IMR-90 (cell line): Measurements from ENCODE around the gene C5orf58. TPM values are rescaled to one million over a fixed set of nuclear protein-coding genes. Genes with fewer than 3 reads are reported as not detected.

Source experiments
- ATAC-seq: fragments of 200-7000 bp; cut with Tn5 transposase; 2 replicates; pipeline ENCODE4 v1.9.1; 2020; ENCODE audit warnings: low read depth, mild to moderate bottlenecking, moderate library complexity
- BruUV-seq: library from RNA; stranded (reverse); fragments of 400-500 nt; replicated peaks from 2 replicates; lab custom pipeline; 2021; lab: Mats Ljungman, UMichigan
- CTCF ChIA-PET: fragments of 300-600 bp; formaldehyde crosslinking; extraction: SDS; loops from one replicate; lab custom pipeline; 2021; ENCODE audit warnings: antibody characterized with exemption; lab: Yijun Ruan, JAX
- POLR2A ChIA-PET: fragments of 300-600 bp; sonication (Branson Sonifier 250); formaldehyde crosslinking; loops from one replicate; lab custom pipeline; 2022; ENCODE audit warnings: antibody characterized with exemption; ENCODE audit not compliant: unreplicated experiment; lab: Charles Lee
- DNase-seq: peaks from one replicate; pipeline ENCODE4 v3.0.0; 2013
- H2AFZ ChIP-seq: replicated peaks from 2 replicates; pipeline ENCODE3; 2013; ENCODE audit warnings: low read length, mild to moderate bottlenecking; ENCODE audit not compliant: poor library complexity
- H2AK5ac ChIP-seq: 2 replicates; pipeline ENCODE4 v1.6.1; 2013; ENCODE audit warnings: low read depth, low read length, inconsistent platforms
- H2AK9ac ChIP-seq: replicated peaks from 2 replicates; pipeline ENCODE3; 2013; ENCODE audit warnings: mild to moderate bottlenecking, low read depth, low read length, moderate library complexity; ENCODE audit not compliant: poor library complexity
- H2BK120ac ChIP-seq: 2 replicates; pipeline ENCODE4 v1.6.1; 2013; ENCODE audit warnings: low read depth, low read length, inconsistent platforms
- H2BK15ac ChIP-seq: 3 replicates; pipeline ENCODE4 v1.6.1; 2013; ENCODE audit warnings: low read depth, low read length, inconsistent platforms
- H2BK20ac ChIP-seq: 2 replicates; pipeline ENCODE4 v1.6.1; 2013; ENCODE audit warnings: low read depth, mild to moderate bottlenecking, inconsistent platforms, low read length, moderate library complexity
- H2BK5ac ChIP-seq: 2 replicates; pipeline ENCODE4 v1.6.1; 2013; ENCODE audit warnings: mild to moderate bottlenecking, low read depth, low read length, inconsistent platforms; ENCODE audit not compliant: poor library complexity, severe bottlenecking
- H3K14ac ChIP-seq: replicated peaks from 2 replicates; pipeline ENCODE4 v1.6.1; 2013; ENCODE audit warnings: low read depth, low read length, inconsistent platforms
- H3K18ac ChIP-seq: 2 replicates; pipeline ENCODE4 v1.6.1; 2013; ENCODE audit warnings: low read depth, low read length, control low read depth
- H3K23ac ChIP-seq: 2 replicates; pipeline ENCODE4 v1.6.1; 2013; ENCODE audit warnings: low read depth, low read length, inconsistent platforms
- H3K27ac ChIP-seq: 2 replicates; pipeline ENCODE4 v1.5.1; 2013; ENCODE audit warnings: mild to moderate bottlenecking, control low read depth, low read length; ENCODE audit not compliant: insufficient read depth
- H3K27me3 ChIP-seq: 2 replicates; pipeline ENCODE4 v1.6.1; 2013; ENCODE audit warnings: low read length; ENCODE audit not compliant: control insufficient read depth, insufficient read depth
- H3K36me3 ChIP-seq: 2 replicates; pipeline ENCODE4 v1.6.1; 2013; ENCODE audit warnings: low read length, mixed read lengths; ENCODE audit not compliant: control insufficient read depth, insufficient read depth
- H3K4ac ChIP-seq: 2 replicates; pipeline ENCODE4 v1.6.1; 2013; ENCODE audit warnings: low read depth, low read length, inconsistent platforms
- H3K4me1 ChIP-seq: 2 replicates; pipeline ENCODE4 v1.6.1; 2013; ENCODE audit warnings: low read length, mixed read lengths; ENCODE audit not compliant: control insufficient read depth, insufficient read depth
- H3K4me2 ChIP-seq: 2 replicates; pipeline ENCODE4 v1.6.1; 2013; ENCODE audit warnings: low read depth, mild to moderate bottlenecking, control low read depth, low read length, moderate library complexity
- H3K4me3 ChIP-seq: 2 replicates; pipeline ENCODE4 v1.5.1; 2013; ENCODE audit warnings: low read depth, mild to moderate bottlenecking, control low read depth, low read length, moderate library complexity; ENCODE audit not compliant: insufficient read depth
- H3K56ac ChIP-seq: 2 replicates; pipeline ENCODE4 v1.6.1; 2013; ENCODE audit warnings: low read length, inconsistent platforms; ENCODE audit not compliant: insufficient read depth; ENCODE audit errors: extremely low read depth
- H3K79me1 ChIP-seq, 2 experiments: 2 replicates each; pipeline ENCODE4 v1.6.1; 2013; ENCODE audit warnings: low read length in 2 of 2, inconsistent platforms in 1 of 2, low read depth in 1 of 2
- H3K9ac ChIP-seq: 2 replicates; pipeline ENCODE4 v1.6.1; 2013; ENCODE audit warnings: low read depth, low read length, control low read depth
- H3K9me1 ChIP-seq: 2 replicates; pipeline ENCODE4 v1.6.1; 2013; ENCODE audit warnings: low read length, inconsistent platforms; ENCODE audit not compliant: insufficient read depth
- H3K9me3 ChIP-seq: 2 replicates; pipeline ENCODE4 v1.6.1; 2013; ENCODE audit warnings: low read length; ENCODE audit not compliant: control insufficient read depth, insufficient read depth
- H4K20me1 ChIP-seq: 2 replicates; pipeline ENCODE4 v1.6.1; 2013; ENCODE audit warnings: low read length, inconsistent platforms; ENCODE audit not compliant: insufficient read depth
- H4K5ac ChIP-seq: 2 replicates; pipeline ENCODE4 v1.6.1; 2013; ENCODE audit warnings: mild to moderate bottlenecking, low read depth, low read length, control low read depth
- H4K8ac ChIP-seq, 2 experiments: 2 replicates each; pipeline ENCODE4 v1.6.1; 2013; ENCODE audit warnings: low read depth in 2 of 2, low read length in 2 of 2, control low read depth in 1 of 2, inconsistent platforms in 1 of 2
- H4K91ac ChIP-seq: 2 replicates; pipeline ENCODE4 v1.6.1; 2013; ENCODE audit warnings: low read depth, low read length, inconsistent platforms; ENCODE audit not compliant: insufficient read depth
- MAFK ChIP-seq: IDR thresholded peaks from 2 replicates; pipeline ENCODE4 v1.6.1; 2012; ENCODE audit warnings: low read depth, low read length, improper control_type of control experiment
- MAZ ChIP-seq: IDR thresholded peaks from 2 replicates; pipeline ENCODE4 v1.6.1; 2012; ENCODE audit warnings: low read depth, mild to moderate bottlenecking, low read length, improper control_type of control experiment, moderate library complexity, borderline replicate concordance
- NFE2L2 ChIP-seq: fragments of 150-350 bp; IDR thresholded peaks from 2 replicates; pipeline ENCODE4 v1.6.1; 2016; ENCODE audit warnings: low read depth, mild to moderate bottlenecking, low read length
- RFX5 ChIP-seq: IDR thresholded peaks from 2 replicates; pipeline ENCODE4 v1.8.0; 2012; ENCODE audit warnings: low read depth, mild to moderate bottlenecking, low read length, moderate library complexity
- WGBS, 2 experiments: methylation state at CpG; one replicate each; pipeline versions ENCODE4 v1.1.5 to v1.1.7; 2013; ENCODE audit warnings: missing lambda C conversion rate in 2 of 2; ENCODE audit not compliant: insufficient read length in 1 of 2; ENCODE audit errors: extremely low coverage in 2 of 2; 5-methylcytosine and 5-hydroxymethylcytosine counted together
- dilution Hi-C: fragments of 300-500 bp; cut with HindIII; formaldehyde crosslinking; loops from one replicate; pipeline ENCODE4 v1.14.3; 2018; ENCODE audit warnings: low sequenced_read_pairs; ENCODE audit not compliant: unreplicated experiment
- in situ Hi-C: fragments of 300-500 bp; cut with MboI; formaldehyde crosslinking; loops from 3 replicates; pipeline ENCODE4 v1.14.3; 2019; ENCODE audit warnings: low sequenced_read_pairs, inconsistent platforms, mixed read lengths
- intact Hi-C: fragments of 100-400 bp; cut with micrococcal nuclease; formaldehyde crosslinking; loops from 2 replicates; pipeline ENCODE4 v1.10.0; 2022
- polyA plus RNA-seq, 3 experiments: library from polyadenylated mRNA; depleted of rRNA; stranded (reverse); fragments of >200 nt; gene quantifications; 2 replicates each; pipeline ENCODE4 v1.2.3, GENCODE V29; 2012; ENCODE audit warnings: low replicate concordance in 1 of 3
- total RNA-seq: library from RNA; depleted of rRNA; stranded (reverse); fragments of >200 nt; gene quantifications from 2 replicates; pipeline ENCODE4 v1.2.3, GENCODE V29; 2012
- TF ChIP-seq, protein P1 (sequence below): conservative IDR thresholded peaks from 2 replicates; pipeline ENCODE4 v1.5.1; 2012; ENCODE audit warnings: mild to moderate bottlenecking, low read depth, low read length, improper control_type of control experiment

The C5orf58 gene
- total and polyA plus RNA-seq, 2 of the 4 experiments (the other 2 are of a cell fraction), result not detected

DNA sequence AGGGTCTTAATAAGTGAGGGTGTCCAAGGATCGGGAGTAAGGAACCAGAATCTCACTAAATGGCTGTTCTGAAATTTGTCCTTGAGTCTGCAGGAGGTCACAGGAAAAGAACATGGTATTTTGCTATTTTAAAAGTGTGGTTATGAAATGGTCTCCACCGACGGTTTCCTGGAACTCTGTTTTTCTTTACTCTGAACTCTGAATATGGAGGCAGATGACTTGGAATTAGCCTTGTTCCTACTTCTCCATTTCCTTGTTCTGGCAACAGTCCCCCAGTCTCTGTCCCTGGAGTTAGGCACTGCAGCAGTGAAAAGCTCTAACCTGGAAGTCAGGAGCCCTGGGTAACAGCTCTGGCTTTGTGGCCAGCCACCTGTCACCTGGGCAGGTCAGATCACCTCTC is 46.6 kb upstream of the C5orf58 start:
- no peak overlapping the region for H3K23ac ChIP-seq
- no peaks in the 10 kb centered on the region for H3K9me3 ChIP-seq
- H2BK15ac ChIP-seq, result no peak overlapping the region
- TF ChIP-seq MAFK (no peak), RFX5 (no peak), MAZ (no peak), NFE2L2 (no peak)
- TF ChIP-seq, protein P1, sequence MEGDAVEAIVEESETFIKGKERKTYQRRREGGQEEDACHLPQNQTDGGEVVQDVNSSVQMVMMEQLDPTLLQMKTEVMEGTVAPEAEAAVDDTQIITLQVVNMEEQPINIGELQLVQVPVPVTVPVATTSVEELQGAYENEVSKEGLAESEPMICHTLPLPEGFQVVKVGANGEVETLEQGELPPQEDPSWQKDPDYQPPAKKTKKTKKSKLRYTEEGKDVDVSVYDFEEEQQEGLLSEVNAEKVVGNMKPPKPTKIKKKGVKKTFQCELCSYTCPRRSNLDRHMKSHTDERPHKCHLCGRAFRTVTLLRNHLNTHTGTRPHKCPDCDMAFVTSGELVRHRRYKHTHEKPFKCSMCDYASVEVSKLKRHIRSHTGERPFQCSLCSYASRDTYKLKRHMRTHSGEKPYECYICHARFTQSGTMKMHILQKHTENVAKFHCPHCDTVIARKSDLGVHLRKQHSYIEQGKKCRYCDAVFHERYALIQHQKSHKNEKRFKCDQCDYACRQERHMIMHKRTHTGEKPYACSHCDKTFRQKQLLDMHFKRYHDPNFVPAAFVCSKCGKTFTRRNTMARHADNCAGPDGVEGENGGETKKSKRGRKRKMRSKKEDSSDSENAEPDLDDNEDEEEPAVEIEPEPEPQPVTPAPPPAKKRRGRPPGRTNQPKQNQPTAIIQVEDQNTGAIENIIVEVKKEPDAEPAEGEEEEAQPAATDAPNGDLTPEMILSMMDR, result no peak
- H3K4me3 ChIP-seq, result no peak overlapping the region
- no peak overlapping the region for H2AK5ac ChIP-seq
- H3K4me1 ChIP-seq, result no peaks in the 10 kb centered on the region
- H4K20me1 ChIP-seq, result no peaks in the 10 kb centered on the region
- H2BK5ac ChIP-seq, result no peak overlapping the region
- no peak overlapping the region for H3K27ac ChIP-seq
- no peak overlapping the region for H3K56ac ChIP-seq
- DNase-seq (no peak), ATAC-seq (no peak)
- no peaks in the 10 kb centered on the region for H3K79me1 ChIP-seq
- H3K9me1 ChIP-seq, result no peaks in the 10 kb centered on the region
- H4K91ac ChIP-seq, result no peak overlapping the region
- H3K9ac ChIP-seq, result no peak overlapping the region
- no peaks in the 10 kb centered on the region for H3K36me3 ChIP-seq
- no peak overlapping the region for H2BK120ac ChIP-seq
- in situ Hi-C loops, result loop anchor here (5.0 kb wide), 1 partner anchor 84 kb away; no protein-coding TSS in a partner anchor
- no peak overlapping the region for H4K5ac ChIP-seq
- CTCF ChIA-PET, result interaction anchor here (0.6 kb wide), 1 partner anchor 9 kb away, joined by 4 read pairs; no protein-coding TSS in a partner anchor
- POLR2A ChIA-PET, result no interaction called here
- no peak overlapping the region for H3K4me2 ChIP-seq
- H3K18ac ChIP-seq, result no peak overlapping the region
- dilution Hi-C loops, result no loop called here
- BruUV-seq, result no TSS peak
- WGBS, 2 experiments, result no CpG with 5 or more reads among the region's 3 CpGs
- no peak overlapping the region for H2AFZ ChIP-seq
- H3K27me3 ChIP-seq, result peaks cover 2% of the 10 kb centered on the region; the same call in 1 of the 2 replicates
- no peak overlapping the region for H4K8ac ChIP-seq
- intact Hi-C loops, result no loop called here
- no peak overlapping the region for H2AK9ac ChIP-seq
- no peak overlapping the region for H3K4ac ChIP-seq
- H3K14ac ChIP-seq, result no peak overlapping the region
- no peak overlapping the region for H2BK20ac ChIP-seq
